Epidermal melanocyte (primary cell): ENCODE results near the gene NSFL1C.

Experiments used
- DNase-seq: peaks from one replicate; pipeline ENCODE4 v3.0.0; 2011; ENCODE audit warnings: low spot score; ENCODE audit not compliant: insufficient read length

NSFL1C gene

DNA sequence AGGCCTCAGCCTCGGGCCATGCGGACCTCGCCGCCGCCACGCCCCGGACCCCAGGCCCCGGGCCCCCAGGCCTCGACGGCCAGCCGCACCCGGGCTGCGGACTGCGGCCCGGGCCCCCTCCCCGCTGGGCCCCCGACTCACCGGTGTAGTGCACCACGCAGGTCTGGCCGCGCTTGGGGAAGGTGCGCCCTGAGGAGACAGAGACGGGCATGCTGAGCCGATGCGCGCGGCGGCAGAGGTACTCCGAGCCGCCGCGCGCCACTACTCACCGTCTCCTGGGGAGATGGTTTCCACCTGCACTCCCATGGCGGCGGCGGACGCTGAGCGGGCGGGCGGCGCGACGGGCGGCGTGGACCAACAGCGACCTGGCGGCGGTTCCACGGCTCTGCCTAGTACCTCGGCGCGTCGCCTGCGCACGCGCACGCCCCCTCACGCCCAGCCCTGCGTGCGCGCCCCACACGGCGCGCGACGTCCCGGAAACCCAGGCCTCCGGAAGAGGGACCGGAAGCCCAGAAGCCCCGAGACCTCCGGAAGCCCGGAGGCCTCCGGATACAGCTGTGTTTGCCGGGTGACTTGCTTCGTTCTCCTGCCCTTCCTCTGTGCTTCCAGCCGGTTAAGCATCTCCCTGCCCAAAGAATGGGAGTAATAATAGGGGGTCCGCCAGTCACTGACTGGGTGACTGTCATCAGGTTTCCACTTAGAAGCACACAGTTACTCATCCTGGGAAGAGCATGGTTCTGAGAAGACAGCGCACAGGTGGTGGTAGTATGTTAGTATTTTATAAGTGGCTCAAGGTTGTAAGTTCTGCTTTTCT is 73.7 kb downstream of the NSFL1C start, which contains the start of gene FKBP1A:
FKBP1A (minus strand) TSS at position 362 of the 814 bp plus-strand sequence; CDS start at position 306, 56 bp downstream.
- peak; percentile 79 for DNase-seq

DNA sequence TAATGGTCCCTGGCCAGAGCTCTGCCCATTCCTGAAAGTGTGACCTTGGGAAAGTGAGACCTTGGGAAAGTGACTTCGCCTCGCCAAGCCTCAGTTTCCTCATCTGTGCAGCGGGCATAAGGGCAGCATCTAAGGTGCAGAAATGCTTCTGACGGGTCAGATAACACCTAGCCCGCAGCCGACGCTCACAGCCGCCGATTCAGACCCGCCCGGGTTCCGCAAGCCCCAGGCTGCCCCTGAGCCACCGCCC is 74.3 kb downstream of the NSFL1C start:
- no peak for DNase-seq
